GM18519 (cell line): ENCODE data around the gene CD300H.
"Not testable (repeated sequence)": the region's sequence is repeated elsewhere in the genome, so short reads cannot be mapped to it uniquely, and the experiment has no call there.

Experiments
- ATAC-seq: cut with Tn5 transposase; IDR thresholded peaks from one replicate; pipeline ENCODE4 v1.9.1; 2021; ENCODE audit warnings: mild to moderate bottlenecking, moderate library complexity; ENCODE audit not compliant: unreplicated experiment, low FRiP score

The CD300H gene

GRCh38 chr17:74528491-74529199 is 38.7 kb downstream of the CD300H start:
- ATAC-seq, result peak; percentile 90

- ATAC-seq, result no peak
Measured at GRCh38 chr17:74527756-74528155, 39.6 kb downstream of the CD300H start.

GRCh38 chr17:74527081-74527480 is 40.2 kb downstream of the CD300H start:
- no peak for ATAC-seq

GRCh38 chr17:74526681-74527080 is 40.6 kb downstream of the CD300H start:
- no peak for ATAC-seq

GRCh38 chr17:74525781-74526288 is 41.5 kb downstream of the CD300H start:
- ATAC-seq, result no peak

- no peak for ATAC-seq
Measured at GRCh38 chr17:74525465-74525725, 41.9 kb downstream of the CD300H start.

GRCh38 chr17:74524653-74525464 is 42.5 kb downstream of the CD300H start:
- no peak for ATAC-seq

GRCh38 chr17:74523308-74523707 is 44.0 kb downstream of the CD300H start:
- ATAC-seq, result no peak

GRCh38 chr17:74522381-74523105 is 44.8 kb downstream of the CD300H start:
- ATAC-seq, result no peak

- ATAC-seq, result no peak
Measured at GRCh38 chr17:74521701-74522201, 45.6 kb downstream of the CD300H start.

- ATAC-seq, result no peak
Measured at GRCh38 chr17:74520790-74521480, 46.4 kb downstream of the CD300H start.

- ATAC-seq, result no peak
Measured at GRCh38 chr17:74520016-74520434, 47.3 kb downstream of the CD300H start.

GRCh38 chr17:74518413-74518981 is 48.8 kb downstream of the CD300H start:
- not testable (repeated sequence) for ATAC-seq

- ATAC-seq, result no peak
Measured at GRCh38 chr17:74516561-74517328, 50.6 kb downstream of the CD300H start.

GRCh38 chr17:74515941-74516340 is 51.4 kb downstream of the CD300H start:
- ATAC-seq, result no peak

GRCh38 chr17:74514632-74515334 is 52.5 kb downstream of the CD300H start:
- ATAC-seq, result no peak

- no peak for ATAC-seq
Measured at GRCh38 chr17:74513987-74514631, 53.2 kb downstream of the CD300H start.

- ATAC-seq, result no peak
Measured at GRCh38 chr17:74512624-74513091, 54.7 kb downstream of the CD300H start.
